Endothelial cell of umbilical vein (primary cell): ENCODE data around the gene CXorf66. TPM values are rescaled to one million over a fixed set of nuclear protein-coding genes. Genes with fewer than 3 reads are reported as not detected.

Source experiments
- BruUV-seq: library from RNA; stranded (reverse); fragments of 400-500 nt; replicated peaks from 2 replicates; lab custom pipeline; 2021; lab: Mats Ljungman, UMichigan
- CTCF ChIA-PET: fragments of 300-600, 350-600 bp; sonication (Branson Sonifier 250); formaldehyde crosslinking; loops from one replicate; lab custom pipeline; 2021; ENCODE audit warnings: antibody characterized with exemption, inconsistent platforms; lab: Charles Lee
- POLR2A ChIA-PET: fragments of 300-600, 350-600 bp; sonication (Branson Sonifier 250); formaldehyde crosslinking; loops from one replicate; lab custom pipeline; 2021; ENCODE audit warnings: antibody characterized with exemption, inconsistent platforms; lab: Charles Lee
- DNase-seq: peaks from one replicate; pipeline ENCODE4 v3.0.0-alpha.2; 2011; ENCODE audit warnings: low read depth, low spot score
- FAIRE-seq: peaks from 2 replicates; lab custom pipeline; 2011; peaks lifted over from hg19 to GRCh38; lab: Jason Lieb, UNC
- H2AFZ ChIP-seq: 2 replicates; pipeline ENCODE4 v1.6.0; 2012; ENCODE audit warnings: low read depth, low read length, control low read depth, inconsistent platforms
- H3K27ac ChIP-seq: 2 replicates; pipeline ENCODE4 v1.5.1; 2011; ENCODE audit warnings: low read depth, mild to moderate bottlenecking, control low read depth, low read length, moderate library complexity; ENCODE audit not compliant: insufficient read depth
- H3K27me3 ChIP-seq, 2 experiments: 2 replicates each; pipeline versions ENCODE4 v1.6.0 to v1.6.1; 2011; ENCODE audit warnings: low read length in 2 of 2, mixed read lengths in 1 of 2; ENCODE audit not compliant: control insufficient read depth in 2 of 2, insufficient read depth in 2 of 2
- H3K36me3 ChIP-seq, 2 experiments: 2 replicates in 1 of 2; 3 replicates in 1 of 2; pipeline ENCODE4 v1.5.1; 2011; ENCODE audit warnings: low read length in 2 of 2, mild to moderate bottlenecking in 1 of 2, moderate library complexity in 1 of 2; ENCODE audit not compliant: control insufficient read depth in 2 of 2, insufficient read depth in 2 of 2; ENCODE audit errors: extremely low read depth in 1 of 2
- H3K4me1 ChIP-seq: 3 replicates; pipeline ENCODE4 v1.5.1; 2011; ENCODE audit warnings: mild to moderate bottlenecking, low read length; ENCODE audit not compliant: control insufficient read depth, insufficient read depth; ENCODE audit errors: extremely low read depth
- H3K4me2 ChIP-seq: 2 replicates; pipeline ENCODE4 v1.6.1; 2011; ENCODE audit warnings: low read length, control low read depth, mixed read lengths; ENCODE audit not compliant: insufficient read depth
- H3K4me3 ChIP-seq, 3 experiments: fragments of 200-600 bp in 1 of 3; sonication (generic), shearing (Covaris generic) in 1 of 3; replicated peaks in 1 of 3; 2 replicates each; pipeline ENCODE4 v1.5.1; 2011 to 2016; ENCODE audit warnings: control low read depth in 3 of 3, low read length in 3 of 3, mild to moderate bottlenecking in 2 of 3, inconsistent platforms in 1 of 3, low read depth in 1 of 3, moderate library complexity in 1 of 3; ENCODE audit not compliant: insufficient read depth in 1 of 3
- H3K79me2 ChIP-seq: 2 replicates; pipeline ENCODE4 v1.6.0; 2012; ENCODE audit warnings: low read length, inconsistent platforms; ENCODE audit not compliant: control insufficient read depth, insufficient read depth
- H3K9ac ChIP-seq: replicated peaks from 2 replicates; pipeline ENCODE3; 2011; ENCODE audit warnings: low read length, control low read depth; ENCODE audit not compliant: insufficient read depth; ENCODE audit errors: extremely low read depth
- H3K9me1 ChIP-seq: replicated peaks from 3 replicates; pipeline ENCODE4 v1.6.0; 2011; ENCODE audit warnings: mild to moderate bottlenecking, low read length; ENCODE audit not compliant: control insufficient read depth, insufficient read depth; ENCODE audit errors: extremely low read depth
- H3K9me3 ChIP-seq: replicated peaks from 2 replicates; pipeline ENCODE4 v1.5.1; 2012; ENCODE audit warnings: low read length, inconsistent platforms; ENCODE audit not compliant: control insufficient read depth, insufficient read depth
- H4K20me1 ChIP-seq: replicated peaks from 2 replicates; pipeline ENCODE3; 2011; ENCODE audit warnings: mild to moderate bottlenecking, low read length; ENCODE audit not compliant: control insufficient read depth, insufficient read depth; ENCODE audit errors: extremely low read depth
- EZH2 ChIP-seq: IDR thresholded peaks from 2 replicates; pipeline ENCODE4 v1.6.1; 2012; ENCODE audit warnings: borderline replicate concordance, low read depth, mild to moderate bottlenecking, moderate library complexity, low read length, inconsistent platforms; ENCODE audit not compliant: severe bottlenecking
- FOS ChIP-seq: IDR thresholded peaks from 2 replicates; pipeline ENCODE4 v1.6.1; 2011; ENCODE audit warnings: mild to moderate bottlenecking, low read length, moderate library complexity, borderline replicate concordance; ENCODE audit not compliant: insufficient read depth
- GATA2 ChIP-seq: IDR thresholded peaks from 2 replicates; pipeline ENCODE4 v1.7.0; 2011; ENCODE audit warnings: low read depth, mild to moderate bottlenecking, moderate library complexity, mixed read lengths, low read length; ENCODE audit not compliant: insufficient read length, insufficient read depth
- JUN ChIP-seq: IDR thresholded peaks from 2 replicates; pipeline ENCODE4 v1.6.1; 2011; ENCODE audit warnings: borderline replicate concordance, low read depth; ENCODE audit not compliant: insufficient read length, insufficient read depth
- MYC ChIP-seq: IDR thresholded peaks from one replicate; pipeline ENCODE4 v1.6.1; 2011; ENCODE audit warnings: mild to moderate bottlenecking, low read depth, low read length
- POLR2A ChIP-seq: IDR thresholded peaks from 2 replicates; pipeline ENCODE4 v1.6.1; 2012; ENCODE audit warnings: low read depth, mild to moderate bottlenecking, control low read depth, low read length
- POLR2AphosphoS5 ChIP-seq: IDR thresholded peaks from 2 replicates; pipeline ENCODE4 v1.6.1; 2012; ENCODE audit warnings: low read depth, mild to moderate bottlenecking, control low read depth, low read length, moderate library complexity; ENCODE audit not compliant: insufficient read depth
- dilution Hi-C: fragments of 300-500 bp; cut with MboI; formaldehyde crosslinking; loops from one replicate; pipeline ENCODE4 v1.15.0; 2019; ENCODE audit warnings: low sequenced_read_pairs; ENCODE audit not compliant: extremely low pct_ligation_motif_present
- intact Hi-C: fragments of 100-400 bp; cut with micrococcal nuclease; formaldehyde crosslinking; loops from one replicate; pipeline ENCODE4 v1.10.0; 2022
- polyA plus RNA-seq, 4 experiments: library from polyadenylated mRNA; depleted of rRNA in 3 of 4; stranded (reverse) in 3 of 4; unstranded in 1 of 4; fragments of >200 nt; gene quantifications; 2 replicates each; pipeline versions ENCODE4 v1.2.1 to v1.2.3, GENCODE V29; 2011 to 2012; ENCODE audit warnings: missing spikeins in 1 of 4
- total RNA-seq: library from RNA; stranded (reverse); gene quantifications from 2 replicates; pipeline ENCODE4 v1.2.3, GENCODE V29; 2021
- TF ChIP-seq, protein P1 (sequence below), 2 donors: IDR thresholded peaks; 1 replicate in 1 of 2; 2 replicates in 1 of 2; pipeline ENCODE4 v1.5.1; 2011; ENCODE audit warnings: low read length in 2 of 2, mild to moderate bottlenecking in 2 of 2, moderate library complexity in 2 of 2, control low read depth in 1 of 2, inconsistent platforms in 1 of 2, low read depth in 1 of 2; ENCODE audit not compliant: insufficient read depth in 1 of 2; ENCODE audit errors: extremely low read depth in 1 of 2
- TF ChIP-seq, protein P2 (sequence below): IDR thresholded peaks from 2 replicates; pipeline ENCODE4 v1.6.1; 2011; ENCODE audit not compliant: insufficient read depth, insufficient read length

The CXorf66 gene
- total and polyA plus RNA-seq, 2 donors (not counting 3 experiments of a cell fraction or from before 2014, with no cell fraction given) = not detected

DNA sequence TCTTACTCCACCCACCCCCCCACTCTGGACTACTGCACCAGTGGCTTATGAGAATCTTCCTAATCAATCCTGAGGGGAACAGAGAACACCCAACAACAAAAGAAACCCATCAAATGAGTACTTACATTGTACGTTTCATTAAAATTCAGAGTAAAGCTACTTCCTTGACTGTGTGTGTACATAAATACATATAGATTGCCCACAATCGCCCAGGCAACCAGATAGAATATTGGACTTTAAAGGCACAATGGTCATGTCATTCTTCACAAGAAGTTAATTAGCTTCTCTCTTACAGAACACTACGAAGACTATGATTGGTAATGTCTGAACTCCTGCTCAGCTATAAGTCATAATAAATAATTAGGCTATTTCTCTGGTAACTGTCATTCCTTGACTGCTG is 20.2 kb downstream of the CXorf66 start:
- no peaks in the 10 kb centered on the region for H3K9me1 ChIP-seq
- H3K4me1 ChIP-seq = no peaks in the 10 kb centered on the region
- no peak overlapping the region for H3K27ac ChIP-seq
- H3K36me3 ChIP-seq = no peaks in the 10 kb centered on the region
- FAIRE-seq (no peak), DNase-seq (no peak)
- no peak overlapping the region for H3K4me3 ChIP-seq
- no peak overlapping the region for H3K4me2 ChIP-seq
- no peak for TF ChIP-seq GATA2
- TF ChIP-seq, protein P1, sequence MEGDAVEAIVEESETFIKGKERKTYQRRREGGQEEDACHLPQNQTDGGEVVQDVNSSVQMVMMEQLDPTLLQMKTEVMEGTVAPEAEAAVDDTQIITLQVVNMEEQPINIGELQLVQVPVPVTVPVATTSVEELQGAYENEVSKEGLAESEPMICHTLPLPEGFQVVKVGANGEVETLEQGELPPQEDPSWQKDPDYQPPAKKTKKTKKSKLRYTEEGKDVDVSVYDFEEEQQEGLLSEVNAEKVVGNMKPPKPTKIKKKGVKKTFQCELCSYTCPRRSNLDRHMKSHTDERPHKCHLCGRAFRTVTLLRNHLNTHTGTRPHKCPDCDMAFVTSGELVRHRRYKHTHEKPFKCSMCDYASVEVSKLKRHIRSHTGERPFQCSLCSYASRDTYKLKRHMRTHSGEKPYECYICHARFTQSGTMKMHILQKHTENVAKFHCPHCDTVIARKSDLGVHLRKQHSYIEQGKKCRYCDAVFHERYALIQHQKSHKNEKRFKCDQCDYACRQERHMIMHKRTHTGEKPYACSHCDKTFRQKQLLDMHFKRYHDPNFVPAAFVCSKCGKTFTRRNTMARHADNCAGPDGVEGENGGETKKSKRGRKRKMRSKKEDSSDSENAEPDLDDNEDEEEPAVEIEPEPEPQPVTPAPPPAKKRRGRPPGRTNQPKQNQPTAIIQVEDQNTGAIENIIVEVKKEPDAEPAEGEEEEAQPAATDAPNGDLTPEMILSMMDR (IDR thresholded peaks at IDR 0.05; ENCODE audit: extremely low read depth in 1 of 2, insufficient read depth in 1 of 2, low read depth in 1 of 2, low read length in 2 of 2) = no peak
- TF ChIP-seq, protein P2, sequence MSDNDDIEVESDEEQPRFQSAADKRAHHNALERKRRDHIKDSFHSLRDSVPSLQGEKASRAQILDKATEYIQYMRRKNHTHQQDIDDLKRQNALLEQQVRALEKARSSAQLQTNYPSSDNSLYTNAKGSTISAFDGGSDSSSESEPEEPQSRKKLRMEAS = no peak
- TF ChIP-seq FOS = no peak
- no peak for TF ChIP-seq EZH2
- no peak for TF ChIP-seq POLR2A
- no peak for TF ChIP-seq JUN
- no peak for TF ChIP-seq POLR2AphosphoS5
- no peak for TF ChIP-seq MYC
- H4K20me1 ChIP-seq = no peaks in the 10 kb centered on the region
- no peak overlapping the region for H3K9ac ChIP-seq
- no TSS peak for BruUV-seq
- ChIA-PET POLR2A (no interaction called here), CTCF (no interaction called here)
- no peaks in the 10 kb centered on the region for H3K79me2 ChIP-seq
- H2AFZ ChIP-seq = no peak overlapping the region
- H3K27me3 ChIP-seq = peaks cover 0 to 4% of the 10 kb centered on the region in 2 experiments
- intact Hi-C loops = no loop called here
- dilution Hi-C loops = no loop called here
- no peaks in the 10 kb centered on the region for H3K9me3 ChIP-seq
